Testis (tissue), 2 donors: ENCODE results near the gene RALB.
A peak's percentile ranks its signal among the peaks of the same experiment; 100 is the strongest.

Experiments
- CTCF ChIP-seq, 3 experiments: fragments of 450-650 bp in 2 of 3; fragments of 200-600 bp in 1 of 3; sonication (generic) in 1 of 3; IDR thresholded peaks; one replicate each; pipeline ENCODE4 v1.5.1; 2016 to 2019; ENCODE audit warnings: antibody characterized with exemption in 3 of 3, mild to moderate bottlenecking in 2 of 3, moderate library complexity in 1 of 3
- POLR2A ChIP-seq: fragments of 450-650 bp; IDR thresholded peaks from one replicate; pipeline ENCODE4 v1.6.1; 2017; ENCODE audit warnings: antibody characterized with exemption, mild to moderate bottlenecking, moderate library complexity

GRCh38 chr2:120312860-120313694, 60.4 kb downstream of the RALB start:
- peak; percentile 86 to 94 (median 88) for TF ChIP-seq CTCF (IDR thresholded peaks at IDR 0.05)
- TF ChIP-seq POLR2A = no peak
